ENCODE measurements around the gene ZSCAN20.

GRCh38 chr1:33429332-33429731 is 43.1 kb upstream of the ZSCAN20 start:
- TF ChIP-seq CTCF (conservative IDR thresholded peaks at IDR 0.05) (no peak), ZFX (IDR thresholded peaks at IDR 0.05) (no peak)
